Bronchial epithelial cell (primary cell): ENCODE measurements around the gene INSYN1. TPM values are rescaled to one million over a fixed set of nuclear protein-coding genes. Genes with fewer than 3 reads are reported as not detected.

Experiments
- DNase-seq: peaks from one replicate; pipeline ENCODE4 v3.0.0-alpha.2; 2010; ENCODE audit warnings: low read depth
- FAIRE-seq: peaks from 2 replicates; lab custom pipeline; 2011; peaks lifted over from hg19 to GRCh38; lab: Jason Lieb, UNC
- H3K27me3 ChIP-seq: 2 replicates; pipeline ENCODE4 v1.5.1; 2011; ENCODE audit warnings: low read length; ENCODE audit not compliant: control insufficient read depth, insufficient read depth
- H3K36me3 ChIP-seq: 2 replicates; pipeline ENCODE4 v1.5.1; 2011; ENCODE audit warnings: low read length; ENCODE audit not compliant: control insufficient read depth, insufficient read depth
- H3K4me3 ChIP-seq: 2 replicates; pipeline ENCODE4 v1.5.1; 2011; ENCODE audit warnings: mild to moderate bottlenecking, low read depth, low read length, control low read depth
- CTCF ChIP-seq: IDR thresholded peaks from 2 replicates; pipeline ENCODE4 v1.5.1; 2011; ENCODE audit warnings: mild to moderate bottlenecking, moderate library complexity, low read length, control low read depth, inconsistent platforms; ENCODE audit not compliant: insufficient read depth, severe bottlenecking
- total RNA-seq: library from RNA; depleted of rRNA; stranded (reverse); fragments of >200 nt; gene quantifications from 2 replicates; pipeline ENCODE4 v1.2.1, GENCODE V29; 2014

Gene INSYN1
- total RNA-seq, 1 donor from 2014 or later, result under 0.01 TPM

- FAIRE-seq, result peak; percentile 97
- peaks cover 2% of the 10 kb centered on the region for H3K27me3 ChIP-seq
- H3K36me3 ChIP-seq, result no peaks in the 10 kb centered on the region
- no peak for TF ChIP-seq CTCF
- DNase-seq, result no peak
- H3K4me3 ChIP-seq, result no peak overlapping the region
Observed at GRCh38 chr15:73766598-73766997, 13.4 kb upstream of the INSYN1 start.

- DNase-seq, result no peak
- H3K36me3 ChIP-seq, result no peaks in the 10 kb centered on the region
- peaks cover 5% of the 10 kb centered on the region for H3K27me3 ChIP-seq
- FAIRE-seq, result no peak
- TF ChIP-seq CTCF, result no peak
- no peak overlapping the region for H3K4me3 ChIP-seq
Observed at GRCh38 chr15:73765778-73766177, 12.6 kb upstream of the INSYN1 start.

- no peaks in the 10 kb centered on the region for H3K36me3 ChIP-seq
- peaks cover 5% of the 10 kb centered on the region for H3K27me3 ChIP-seq
- TF ChIP-seq CTCF, result no peak
- FAIRE-seq (no peak), DNase-seq (no peak)
- H3K4me3 ChIP-seq, result no peak overlapping the region
Observed at GRCh38 chr15:73763931-73764330, 10.8 kb upstream of the INSYN1 start.

- DNase-seq (no peak), FAIRE-seq (no peak)
- Histone ChIP-seq H3K36me3 (no peaks in the 10 kb centered on the region), H3K27me3 (peaks cover 5% of the 10 kb centered on the region), H3K4me3 (no peak overlapping the region)
- TF ChIP-seq CTCF, result no peak
Observed at GRCh38 chr15:73760330-73761329, 7.5 kb upstream of the INSYN1 start.

- no peak overlapping the region for H3K4me3 ChIP-seq
- FAIRE-seq (peak; percentile 72), DNase-seq (no peak)
- no peak for TF ChIP-seq CTCF
- peaks cover 15% of the 10 kb centered on the region for H3K27me3 ChIP-seq
- no peaks in the 10 kb centered on the region for H3K36me3 ChIP-seq
Observed at GRCh38 chr15:73758461-73758860, 5.3 kb upstream of the INSYN1 start.

GRCh38 chr15:73757571-73757970 lies 4.4 kb upstream of the INSYN1 start:
- Histone ChIP-seq H3K27me3 (peaks cover 15% of the 10 kb centered on the region), H3K36me3 (no peaks in the 10 kb centered on the region), H3K4me3 (no peak overlapping the region)
- FAIRE-seq (no peak), DNase-seq (no peak)
- no peak for TF ChIP-seq CTCF
